PFSK-1 (cell line): ENCODE data around the gene MYO16.

Source experiments
- FOXP2 ChIP-seq: optimal IDR thresholded peaks from 2 replicates; pipeline ENCODE3; 2011; ENCODE audit warnings: borderline replicate concordance, control low read depth, inconsistent platforms; ENCODE audit not compliant: insufficient read depth; ENCODE audit errors: extremely low read length, extremely low read depth
- POLR2AphosphoS5 ChIP-seq: IDR thresholded peaks from 2 replicates; pipeline ENCODE4 v1.6.1; 2012; ENCODE audit warnings: low read depth, mild to moderate bottlenecking, control low read depth, low read length, moderate library complexity
- SIN3A ChIP-seq: IDR thresholded peaks from 2 replicates; pipeline ENCODE4 v1.6.1; 2012; ENCODE audit warnings: mild to moderate bottlenecking, low read length, moderate library complexity, borderline replicate concordance; ENCODE audit not compliant: insufficient read depth
- TAF1 ChIP-seq: IDR thresholded peaks from 2 replicates; pipeline ENCODE4 v1.6.1; 2012; ENCODE audit warnings: low read length, control low read depth, borderline replicate concordance; ENCODE audit not compliant: insufficient read depth
- TF ChIP-seq, protein P1 (sequence below), 2 experiments: IDR thresholded peaks; 2 replicates each; pipeline versions ENCODE4 v1.6.1 to v1.8.0; 2011 to 2012; ENCODE audit warnings: low read depth in 2 of 2, low read length in 2 of 2, control low read depth in 1 of 2, inconsistent platforms in 1 of 2, mild to moderate bottlenecking in 1 of 2, moderate library complexity in 1 of 2; ENCODE audit not compliant: insufficient read depth in 1 of 2

Gene MYO16

DNA sequence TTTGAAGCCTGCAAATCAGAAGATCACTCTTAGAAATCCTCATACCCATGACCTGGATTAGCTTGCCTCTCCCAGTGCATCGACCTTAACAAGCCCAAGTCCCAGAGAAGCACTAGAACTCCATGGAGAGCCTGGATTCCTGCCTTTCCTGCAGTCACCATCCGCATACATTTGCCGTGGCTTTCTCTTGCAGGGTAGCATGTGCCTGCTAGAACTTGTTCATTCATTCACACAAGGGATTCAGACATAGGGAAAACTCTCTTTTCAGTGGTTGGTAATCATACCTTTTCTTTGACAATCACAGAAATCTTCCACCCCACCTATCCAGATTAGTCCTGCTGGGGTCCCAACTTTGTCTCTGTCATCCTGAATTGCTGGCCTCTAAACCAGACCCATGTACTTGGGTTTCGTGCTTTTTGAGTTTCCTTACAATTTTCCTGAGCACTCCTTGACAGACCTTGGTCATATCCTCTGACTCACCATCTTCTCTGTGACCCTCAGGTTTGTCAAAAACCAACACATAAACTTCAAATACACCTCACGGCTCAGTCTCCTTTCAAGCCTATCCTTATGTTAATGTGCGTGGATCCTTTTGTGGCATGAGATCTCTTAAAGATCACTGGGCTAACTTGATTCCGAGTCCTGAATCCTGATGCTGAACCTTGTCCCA is 355.0 kb downstream of the MYO16 start:
- no peak for TF ChIP-seq POLR2AphosphoS5
- TF ChIP-seq, protein P1, sequence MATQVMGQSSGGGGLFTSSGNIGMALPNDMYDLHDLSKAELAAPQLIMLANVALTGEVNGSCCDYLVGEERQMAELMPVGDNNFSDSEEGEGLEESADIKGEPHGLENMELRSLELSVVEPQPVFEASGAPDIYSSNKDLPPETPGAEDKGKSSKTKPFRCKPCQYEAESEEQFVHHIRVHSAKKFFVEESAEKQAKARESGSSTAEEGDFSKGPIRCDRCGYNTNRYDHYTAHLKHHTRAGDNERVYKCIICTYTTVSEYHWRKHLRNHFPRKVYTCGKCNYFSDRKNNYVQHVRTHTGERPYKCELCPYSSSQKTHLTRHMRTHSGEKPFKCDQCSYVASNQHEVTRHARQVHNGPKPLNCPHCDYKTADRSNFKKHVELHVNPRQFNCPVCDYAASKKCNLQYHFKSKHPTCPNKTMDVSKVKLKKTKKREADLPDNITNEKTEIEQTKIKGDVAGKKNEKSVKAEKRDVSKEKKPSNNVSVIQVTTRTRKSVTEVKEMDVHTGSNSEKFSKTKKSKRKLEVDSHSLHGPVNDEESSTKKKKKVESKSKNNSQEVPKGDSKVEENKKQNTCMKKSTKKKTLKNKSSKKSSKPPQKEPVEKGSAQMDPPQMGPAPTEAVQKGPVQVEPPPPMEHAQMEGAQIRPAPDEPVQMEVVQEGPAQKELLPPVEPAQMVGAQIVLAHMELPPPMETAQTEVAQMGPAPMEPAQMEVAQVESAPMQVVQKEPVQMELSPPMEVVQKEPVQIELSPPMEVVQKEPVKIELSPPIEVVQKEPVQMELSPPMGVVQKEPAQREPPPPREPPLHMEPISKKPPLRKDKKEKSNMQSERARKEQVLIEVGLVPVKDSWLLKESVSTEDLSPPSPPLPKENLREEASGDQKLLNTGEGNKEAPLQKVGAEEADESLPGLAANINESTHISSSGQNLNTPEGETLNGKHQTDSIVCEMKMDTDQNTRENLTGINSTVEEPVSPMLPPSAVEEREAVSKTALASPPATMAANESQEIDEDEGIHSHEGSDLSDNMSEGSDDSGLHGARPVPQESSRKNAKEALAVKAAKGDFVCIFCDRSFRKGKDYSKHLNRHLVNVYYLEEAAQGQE (IDR thresholded peaks at IDR 0.05; ENCODE audit: insufficient read depth in 1 of 2, low read depth in 2 of 2, low read length in 2 of 2): no peak
- TF ChIP-seq TAF1: no peak
- no peak for TF ChIP-seq FOXP2
- no peak for TF ChIP-seq SIN3A

- no peak for TF ChIP-seq TAF1
- TF ChIP-seq POLR2AphosphoS5: no peak
- TF ChIP-seq, protein P1 (IDR thresholded peaks at IDR 0.05; ENCODE audit: insufficient read depth in 1 of 2, low read depth in 2 of 2, low read length in 2 of 2): no peak
- no peak for TF ChIP-seq FOXP2
- TF ChIP-seq SIN3A: no peak
Measured at GRCh38 chr13:108985166-108985565, 355.8 kb downstream of the MYO16 start.

GRCh38 chr13:108987517-108987916 is 358.1 kb downstream of the MYO16 start:
- TF ChIP-seq, protein P1 (IDR thresholded peaks at IDR 0.05; ENCODE audit: insufficient read depth in 1 of 2, low read depth in 2 of 2, low read length in 2 of 2): no peak
- TF ChIP-seq SIN3A (no peak), TAF1 (no peak), POLR2AphosphoS5 (no peak), FOXP2 (no peak)

- no peak for TF ChIP-seq SIN3A
- TF ChIP-seq, protein P1 (IDR thresholded peaks at IDR 0.05; ENCODE audit: insufficient read depth in 1 of 2, low read depth in 2 of 2, low read length in 2 of 2): no peak
- TF ChIP-seq FOXP2: no peak
- TF ChIP-seq POLR2AphosphoS5: no peak
- no peak for TF ChIP-seq TAF1
Measured at GRCh38 chr13:108987944-108988343, 358.5 kb downstream of the MYO16 start.
